Stimulated activated CD4-positive, alpha-beta T cell treated with anti-CD3 and anti-CD28 coated beads, Interleukin-15, amount 100 ng/mL, for 1 hour (primary cell): Measurements from ENCODE around the gene CPXM1.
"Not testable (repeated sequence)": the region's sequence is repeated elsewhere in the genome, so short reads cannot be mapped to it uniquely, and the experiment has no call there.

Experiments used
- DNase-seq, 2 donors: peaks; one replicate each; pipeline ENCODE4 v3.0.0-alpha.2; 2020; ENCODE audit warnings: low read depth in 1 of 2, low spot score in 1 of 2

Gene CPXM1

GRCh38 chr20:2800521-2801285 lies at the start of gene CPXM1:
CPXM1 (minus strand) TSS chr20:2800627; CDS start chr20:2800572, 55 bp downstream.
- no peak for DNase-seq

GRCh38 chr20:2849529-2849928 lies 49.1 kb upstream of the CPXM1 start:
- no peak for DNase-seq

- no peak for DNase-seq
Measured at GRCh38 chr20:2847802-2848201, 47.4 kb upstream of the CPXM1 start.

DNA sequence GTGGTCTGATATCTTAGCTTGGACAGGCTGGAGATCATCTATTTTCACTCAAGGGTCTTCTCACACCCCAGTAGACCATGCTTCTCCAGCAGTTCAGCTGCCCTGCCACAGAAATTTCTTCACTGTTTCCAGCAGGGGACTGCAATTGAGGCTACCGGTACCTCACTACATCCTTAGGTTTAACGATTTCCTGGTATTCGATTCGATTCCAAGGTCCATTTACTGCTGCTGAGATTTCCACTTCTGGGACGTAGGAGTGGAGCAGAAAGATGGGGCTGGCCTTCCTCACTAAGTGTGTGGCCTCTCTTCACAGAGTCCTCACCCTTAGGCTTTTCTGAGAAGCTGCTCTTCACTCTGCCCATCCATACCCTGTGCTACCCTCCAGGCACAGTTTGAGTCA lies 46.3 kb upstream of the CPXM1 start:
- DNase-seq: no peak

DNA sequence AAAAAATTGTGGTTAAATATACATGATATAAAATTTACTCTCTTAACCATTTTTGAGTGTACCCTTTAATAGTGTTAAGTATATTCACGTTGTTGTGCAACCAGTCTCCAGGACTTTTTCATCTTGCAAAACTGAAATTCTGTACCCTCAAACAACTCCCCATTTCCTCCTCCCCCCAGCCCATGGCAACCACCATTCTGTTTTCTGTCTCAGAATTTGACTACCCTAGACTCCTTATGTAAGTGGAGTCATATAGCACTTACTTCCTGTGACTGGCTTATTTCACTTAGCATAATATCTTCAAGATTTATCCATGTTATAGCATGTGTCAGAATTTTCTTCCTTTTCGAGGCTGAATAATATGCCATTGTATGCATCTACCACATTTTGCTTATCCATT lies 45.2 kb upstream of the CPXM1 start:
- no peak for DNase-seq

DNA sequence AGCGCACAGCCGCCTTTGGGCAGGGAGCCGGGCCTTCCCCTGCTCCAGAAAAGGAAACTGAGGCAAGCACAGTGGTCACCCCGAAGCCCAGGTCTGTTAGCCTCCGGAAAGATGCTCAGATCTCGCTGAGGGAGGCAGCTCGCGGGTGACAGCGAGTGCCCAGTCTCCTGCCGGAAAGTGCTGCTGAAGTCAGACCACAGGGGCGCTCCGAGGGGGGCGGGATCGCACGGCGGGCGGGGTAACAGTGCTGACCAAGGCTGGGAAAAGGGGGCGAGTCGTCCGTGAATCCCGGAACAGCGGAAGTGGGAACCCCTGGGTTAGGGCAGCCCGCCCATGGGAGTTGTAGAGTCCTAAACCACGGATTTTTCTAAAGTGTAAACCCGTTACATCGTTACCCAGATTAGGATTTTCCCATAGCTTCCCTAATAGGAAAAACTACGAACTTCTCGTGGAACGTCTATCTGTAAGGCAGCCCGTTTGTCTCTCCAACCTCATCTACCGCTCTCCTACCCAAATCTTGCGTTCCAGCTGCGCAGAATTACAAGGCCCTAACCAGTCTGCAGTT lies 40.6 kb upstream of the CPXM1 start:
- no peak for DNase-seq

DNA sequence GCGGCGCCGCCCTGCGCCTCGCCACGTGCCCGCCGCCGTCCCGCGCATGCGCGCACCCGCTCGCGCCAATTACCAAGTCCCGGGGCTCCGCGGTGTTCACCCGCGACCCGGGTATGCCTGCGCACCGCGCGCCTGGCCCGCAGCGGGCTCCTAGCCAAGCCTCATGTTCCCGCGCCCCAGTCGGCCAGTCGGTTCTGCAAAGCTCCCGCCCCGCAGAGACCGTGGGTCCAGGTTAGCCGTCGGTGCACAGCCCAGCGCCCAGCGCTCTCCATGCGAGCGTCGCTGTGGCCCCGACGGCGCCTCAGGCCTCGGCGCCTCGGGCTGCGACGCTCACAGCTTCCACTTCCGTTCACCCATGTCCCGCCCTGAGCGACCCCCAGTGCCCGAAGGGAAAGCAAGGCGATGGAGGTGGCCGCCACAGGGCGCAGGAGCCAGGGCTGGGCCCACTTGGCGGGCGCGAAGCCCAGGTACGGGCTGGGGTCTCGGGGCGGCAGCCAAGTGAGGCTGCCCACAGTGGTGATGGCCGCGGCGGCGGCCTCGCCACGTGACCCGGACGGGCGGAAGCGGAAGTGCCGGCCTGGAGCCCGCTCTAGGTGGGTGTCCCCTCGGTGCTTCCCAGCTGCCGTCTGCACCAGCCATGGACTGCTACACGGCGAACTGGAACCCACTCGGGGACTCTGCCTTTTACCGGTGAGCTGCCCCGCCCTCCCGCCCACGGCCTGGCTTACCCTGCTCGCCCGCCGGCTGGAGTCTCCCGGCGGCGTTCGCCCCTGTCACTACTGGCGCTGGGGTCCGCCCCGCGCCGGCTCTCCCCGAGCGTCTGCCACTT lies 39.9 kb upstream of the CPXM1 start, which contains the start of the genes PCED1A and VPS16:
Gene PCED1A, minus strand, starts transcription at position 518 of the 829 bp plus-strand sequence. CDS start 743 bp downstream, outside the sequence.
Gene VPS16, plus strand, starts transcription at position 608 of the 829 bp plus-strand sequence. Its CDS starts 30 bp downstream, at position 638.
- DNase-seq: peak; percentile 68 to 88

- DNase-seq: no peak
Measured at GRCh38 chr20:2839732-2840137, 39.3 kb upstream of the CPXM1 start.

- no peak for DNase-seq
Measured at GRCh38 chr20:2838847-2839671, 38.6 kb upstream of the CPXM1 start.

GRCh38 chr20:2838170-2838797 lies 37.9 kb upstream of the CPXM1 start:
- no peak for DNase-seq

GRCh38 chr20:2837221-2837960 lies 37.0 kb upstream of the CPXM1 start:
- no peak for DNase-seq

- no peak for DNase-seq
Measured at GRCh38 chr20:2836035-2836434, 35.6 kb upstream of the CPXM1 start.

DNA sequence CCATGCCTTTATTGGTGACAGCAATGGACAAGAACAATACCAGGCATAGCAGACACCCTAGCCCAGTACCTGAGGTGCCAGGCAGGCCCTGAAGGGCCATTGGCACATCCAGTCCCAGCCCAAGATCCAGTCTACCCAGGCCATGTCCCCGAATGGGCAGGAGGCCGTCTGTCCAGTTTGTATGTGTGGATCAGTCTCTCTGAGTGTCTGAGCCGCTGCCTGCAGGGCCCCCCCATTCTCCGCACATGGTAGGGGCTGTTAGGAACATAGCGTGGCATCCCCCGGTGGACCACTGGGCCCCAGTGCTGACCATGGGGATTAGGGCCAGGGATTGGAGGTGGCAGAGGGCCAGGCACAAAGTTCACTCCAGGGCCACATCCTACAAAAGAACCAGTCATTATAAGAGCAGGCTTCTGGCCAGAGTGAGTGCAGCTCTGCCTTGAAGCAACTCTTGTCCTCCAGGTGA lies 34.9 kb upstream of the CPXM1 start:
- no peak for DNase-seq

DNA sequence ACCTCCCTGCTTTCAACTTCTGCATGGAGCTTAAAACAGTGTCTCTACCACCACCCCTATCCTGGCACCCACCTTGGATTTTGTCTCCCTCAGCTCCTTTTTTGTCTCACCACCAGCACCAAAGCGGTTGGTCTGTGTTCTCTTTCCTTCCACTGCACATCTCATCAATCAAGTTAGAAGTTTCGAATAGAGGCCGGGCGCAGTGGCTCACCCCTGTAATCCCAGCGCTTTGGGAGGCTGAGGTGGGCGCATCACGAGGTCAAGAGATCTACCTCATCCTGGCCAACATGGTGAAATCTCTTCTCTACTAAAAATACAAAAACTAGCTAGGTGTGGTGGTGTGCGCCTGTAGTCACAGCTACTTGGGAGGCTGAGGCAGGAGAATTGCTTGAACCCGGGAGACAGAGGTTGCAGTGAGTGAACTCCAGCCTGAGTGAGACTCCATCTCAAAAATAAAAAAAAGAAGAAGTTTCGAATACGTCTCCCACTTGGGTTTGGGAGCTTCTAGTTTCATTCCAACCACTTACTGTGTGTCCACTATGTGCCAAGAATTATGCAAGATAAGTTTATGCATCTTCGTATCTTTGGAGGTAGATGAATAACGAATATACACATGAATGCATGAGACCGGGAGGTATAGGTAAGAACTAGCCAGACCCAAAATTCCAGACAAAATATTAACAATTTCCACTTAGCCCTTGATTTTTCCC lies 34.1 kb upstream of the CPXM1 start:
- DNase-seq: no peak

DNA sequence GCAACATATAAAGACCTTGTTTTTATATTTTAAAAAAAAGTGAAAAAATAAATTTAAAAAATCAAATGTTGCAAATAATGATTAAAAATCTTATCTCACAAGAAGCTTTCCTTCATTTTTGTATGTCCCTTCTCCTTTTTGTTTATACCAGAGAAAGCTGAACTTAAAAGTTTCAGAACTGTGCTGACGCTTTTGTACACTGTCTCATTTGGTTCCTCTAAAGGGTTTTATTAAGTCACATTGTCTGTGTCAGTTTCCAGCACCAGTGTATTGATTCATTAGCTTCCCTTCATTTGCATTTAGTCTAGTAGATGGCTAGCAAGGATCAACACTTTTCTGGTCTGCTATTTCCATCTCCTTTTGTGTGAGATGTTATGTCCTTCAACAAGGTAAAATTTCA lies 33.3 kb upstream of the CPXM1 start:
- no peak for DNase-seq

DNA sequence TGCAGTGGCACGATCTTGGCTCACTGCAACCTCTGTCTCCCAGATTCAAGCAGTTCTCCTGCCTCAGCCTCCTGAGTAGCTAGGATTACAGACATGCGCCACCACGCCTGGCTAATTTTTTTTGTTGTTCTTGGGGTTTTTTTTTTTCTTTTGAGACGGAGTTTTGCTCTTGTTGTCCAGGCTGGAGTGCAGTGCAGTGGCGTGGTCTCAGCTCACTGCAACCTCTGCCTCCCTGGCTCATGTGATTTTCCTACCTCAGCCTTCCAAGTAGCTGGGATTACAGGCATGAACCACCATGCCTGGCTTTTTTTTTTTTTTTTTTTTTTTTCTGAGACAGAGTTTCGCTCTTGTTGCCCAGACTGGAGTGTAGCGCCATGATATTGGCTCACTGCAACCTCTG lies 30.8 kb upstream of the CPXM1 start:
- DNase-seq: not testable (repeated sequence)

GRCh38 chr20:2829376-2829775 lies 28.9 kb upstream of the CPXM1 start:
- no peak for DNase-seq

DNA sequence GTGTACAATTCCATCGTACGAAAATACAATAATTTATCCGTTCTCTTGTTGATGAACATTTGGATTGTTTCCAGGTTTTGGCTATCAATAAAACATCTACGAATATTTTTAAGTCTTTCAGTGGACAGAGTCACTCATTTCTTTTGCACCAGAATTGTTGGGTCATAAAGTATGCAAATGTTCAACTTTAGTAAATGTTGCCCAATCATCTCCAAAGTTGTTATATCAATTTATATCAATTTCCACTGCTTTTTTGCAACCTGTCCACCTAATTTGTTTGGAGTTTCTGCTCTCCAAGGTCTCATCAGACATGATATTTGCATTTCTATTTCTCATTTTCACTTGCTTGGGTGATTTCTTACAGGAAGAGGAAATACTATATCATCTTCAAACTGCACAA lies 26.2 kb upstream of the CPXM1 start:
- DNase-seq: no peak

DNA sequence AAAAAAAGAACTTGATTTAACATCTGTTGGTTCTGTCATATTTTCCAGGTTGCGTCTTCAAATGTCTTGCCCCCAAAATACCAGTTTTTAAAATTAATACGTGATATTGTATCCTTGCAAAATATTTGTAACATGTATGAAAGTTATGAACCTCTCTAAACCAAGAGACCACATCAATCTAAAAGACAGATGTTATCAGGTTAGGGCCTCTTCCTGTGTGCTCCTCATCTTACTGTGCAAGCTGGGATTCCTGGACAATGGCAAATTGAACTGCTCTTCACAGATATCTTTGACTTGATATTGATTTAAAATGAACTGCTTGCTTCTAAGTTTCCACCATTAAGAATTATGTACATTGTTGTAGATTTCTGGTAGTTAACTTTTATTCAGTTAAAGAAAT lies 25.3 kb upstream of the CPXM1 start:
- no peak for DNase-seq
